ENCODE data around the gene PTPRA. TPM values are rescaled to one million over a fixed set of nuclear protein-coding genes. Genes with fewer than 3 reads are reported as not detected.
"Not testable (repeated sequence)": the region's sequence is repeated elsewhere in the genome, so short reads cannot be mapped to it uniquely, and the experiment has no call there.

Gene PTPRA
- total RNA-seq, 2 experiments from 2014 or later: 68.1 to 68.8 TPM

DNA sequence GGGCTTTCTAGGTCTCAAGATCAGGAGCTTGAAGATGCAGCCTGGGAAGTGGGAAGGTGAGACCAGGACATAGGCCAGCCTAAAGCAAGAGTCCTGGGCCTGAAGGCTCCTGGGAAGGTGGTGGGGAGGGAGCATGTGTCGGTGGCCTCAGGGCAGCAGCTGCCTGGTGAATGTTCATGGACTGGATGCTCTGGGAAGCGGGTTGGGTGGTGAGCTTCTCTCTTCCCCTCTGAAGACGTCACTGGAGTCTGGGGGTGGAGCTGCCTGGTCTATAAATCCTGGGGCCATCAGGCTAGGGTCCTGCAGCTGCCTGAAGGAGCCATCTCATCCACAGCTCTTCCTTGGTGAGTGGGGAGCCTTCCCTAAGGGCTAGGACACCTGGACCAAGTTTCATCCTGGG, 170.0 kb downstream of the PTPRA start, which contains the start of gene GNRH2:
Gene GNRH2, plus strand, starts transcription at position 301 of the 400 bp plus-strand sequence. CDS start 793 bp downstream, outside the sequence.
- POLR2A ChIA-PET: interaction anchor here (0.6 kb wide), 1 partner anchor 354 kb away, joined by 3 read pairs; no protein-coding TSS in a partner anchor
- Mint-ChIP-seq H3K27ac (peak within 1 kb of the TSS; percentile 5), H3K4me1 (peaks cover 18% of the 10 kb centered on the region), H3K9me3 (no peaks in the 10 kb centered on the region), H3K4me3 (no peak within 1 kb of the TSS), H3K27me3 (no peaks in the 10 kb centered on the region), H3K36me3 (peaks cover 11% of the 10 kb centered on the region)
- DNase-seq (no peak), ATAC-seq (ENCODE audit: low read depth) (no peak)

DNA sequence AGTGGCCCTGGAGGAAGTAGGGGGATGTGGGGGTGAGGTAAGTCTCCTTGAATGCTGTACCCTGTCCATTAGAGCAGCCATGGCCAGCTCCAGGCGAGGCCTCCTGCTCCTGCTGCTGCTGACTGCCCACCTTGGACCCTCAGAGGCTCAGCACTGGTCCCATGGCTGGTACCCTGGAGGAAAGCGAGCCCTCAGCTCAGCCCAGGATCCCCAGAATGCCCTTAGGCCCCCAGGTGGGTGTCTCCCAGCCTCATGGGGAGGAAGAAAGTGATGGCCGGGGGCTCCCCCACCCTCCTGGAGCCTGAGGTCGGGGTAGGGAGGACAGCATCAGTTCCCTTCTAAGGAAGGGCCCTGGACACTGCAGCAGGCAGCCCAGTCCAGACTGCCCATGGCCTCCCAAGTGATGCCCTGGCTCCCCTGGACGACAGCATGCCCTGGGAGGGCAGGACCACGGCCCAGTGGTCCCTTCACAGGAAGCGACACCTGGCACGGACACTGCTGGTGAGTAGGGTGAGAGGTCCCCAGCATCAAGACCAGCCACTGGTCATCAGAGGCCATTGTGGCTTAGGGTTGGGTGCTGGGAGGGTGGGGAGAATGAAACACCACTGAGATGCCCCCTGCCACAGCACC, 171.2 kb downstream of the PTPRA start:
- no peaks in the 10 kb centered on the region for H3K9me3 Mint-ChIP-seq
- no peak overlapping the region for H3K27ac Mint-ChIP-seq
- no peaks in the 10 kb centered on the region for H3K27me3 Mint-ChIP-seq
- ATAC-seq (ENCODE audit: low read depth) (no peak), DNase-seq (no peak)
- POLR2A ChIA-PET: interaction anchor here (1.0 to 1.4 kb wide), 2 partner anchors 172 to 186 kb away, joined by 3 to 4 read pairs; no protein-coding TSS in a partner anchor
- H3K4me1 Mint-ChIP-seq: peaks cover 18% of the 10 kb centered on the region
- no peak overlapping the region for H3K4me3 Mint-ChIP-seq
- peaks cover 11% of the 10 kb centered on the region for H3K36me3 Mint-ChIP-seq

DNA sequence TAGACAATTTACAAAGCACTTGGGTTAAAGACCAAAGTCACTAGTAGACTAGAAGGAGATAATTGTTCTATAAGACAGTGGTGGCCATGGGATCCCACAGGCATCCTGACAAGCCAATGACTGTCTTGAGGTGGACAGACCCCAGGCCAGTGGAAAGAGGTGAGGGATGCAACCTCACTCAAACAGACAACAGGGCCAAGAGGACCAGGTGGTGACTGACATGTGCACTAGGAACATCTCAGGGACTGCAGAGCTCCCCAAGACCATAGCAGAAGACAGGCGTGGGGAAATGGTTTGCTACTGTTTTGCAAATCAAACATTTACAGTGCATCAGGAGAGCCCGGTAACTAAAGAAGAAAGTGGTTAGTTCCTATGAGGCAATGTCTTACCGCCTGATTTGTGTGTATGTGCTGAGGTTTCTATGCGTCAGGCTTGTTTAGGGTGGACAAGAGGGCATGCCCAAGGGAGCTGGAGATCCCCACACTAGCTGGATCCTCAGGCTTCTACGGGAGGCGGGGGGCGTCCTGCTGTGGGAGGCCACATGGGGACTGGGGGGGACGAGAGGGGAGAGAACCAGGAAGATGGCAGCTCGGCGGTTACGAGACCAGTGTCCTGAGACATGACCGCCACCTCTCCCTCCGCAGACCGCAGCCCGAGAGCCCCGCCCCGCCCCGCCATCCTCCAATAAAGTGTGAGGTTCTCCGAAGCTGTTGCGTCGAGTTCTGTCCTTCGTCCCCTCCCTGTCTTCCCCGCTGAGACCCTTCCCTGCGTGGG, 171.9 kb downstream of the PTPRA start:
- H3K27me3 Mint-ChIP-seq: no peaks in the 10 kb centered on the region
- peaks cover 13% of the 10 kb centered on the region for H3K36me3 Mint-ChIP-seq
- no peaks in the 10 kb centered on the region for H3K9me3 Mint-ChIP-seq
- ATAC-seq (ENCODE audit: low read depth) (peak; percentile 29), DNase-seq (no peak)
- peak overlapping the region; percentile 81 for H3K27ac Mint-ChIP-seq
- peak overlapping the region; percentile 91 for H3K4me3 Mint-ChIP-seq
- POLR2A ChIA-PET: interaction anchor here (0.6 to 1.4 kb wide), 5 partner anchors 12 to 270 kb away, joined by 3 to 4 read pairs (median 3); no protein-coding TSS in a partner anchor
- H3K4me1 Mint-ChIP-seq: peaks cover 19% of the 10 kb centered on the region

DNA sequence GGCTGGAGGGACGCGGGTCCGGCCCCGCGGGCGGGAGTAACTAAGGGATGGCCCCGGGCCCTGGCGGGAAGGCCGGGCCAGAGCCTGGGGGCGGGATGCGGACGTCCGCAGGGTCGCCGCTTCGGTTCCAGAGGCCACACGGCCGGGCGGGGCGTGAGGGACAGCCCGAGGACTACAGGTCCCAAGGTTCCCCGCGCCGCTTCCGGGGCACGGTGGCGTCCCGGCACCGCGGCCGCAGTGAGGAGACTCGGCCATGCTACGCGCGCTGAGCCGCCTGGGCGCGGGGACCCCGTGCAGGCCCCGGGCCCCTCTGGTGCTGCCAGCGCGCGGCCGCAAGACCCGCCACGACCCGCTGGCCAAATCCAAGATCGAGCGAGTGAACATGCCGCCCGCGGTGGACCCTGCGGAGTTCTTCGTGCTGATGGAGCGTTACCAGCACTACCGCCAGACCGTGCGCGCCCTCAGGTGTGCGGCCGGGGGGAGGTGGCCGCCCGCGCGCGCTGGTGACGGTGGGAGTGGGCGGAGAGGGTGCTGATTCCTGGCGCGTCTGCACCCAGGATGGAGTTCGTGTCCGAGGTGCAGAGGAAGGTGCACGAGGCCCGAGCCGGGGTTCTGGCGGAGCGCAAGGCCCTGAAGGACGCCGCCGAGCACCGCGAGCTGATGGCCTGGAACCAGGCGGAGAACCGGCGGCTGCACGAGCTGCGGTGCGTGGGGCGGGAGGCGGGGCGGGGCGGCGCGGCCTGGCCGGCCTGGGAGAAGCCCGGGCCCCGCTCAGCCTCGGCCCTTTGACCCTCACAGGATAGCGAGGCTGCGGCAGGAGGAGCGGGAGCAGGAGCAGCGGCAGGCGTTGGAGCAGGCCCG, 172.8 kb downstream of the PTPRA start, which contains the start of gene MRPS26:
Gene MRPS26, plus strand, starts transcription at position 237 of the 861 bp plus-strand sequence. Its CDS starts 17 bp downstream, at position 254.
- Mint-ChIP-seq H3K36me3 (peaks cover 13% of the 10 kb centered on the region), H3K27me3 (no peaks in the 10 kb centered on the region), H3K4me3 (peak within 1 kb of the TSS; percentile 91), H3K27ac (peak within 1 kb of the TSS; percentile 81), H3K4me1 (peaks cover 15% of the 10 kb centered on the region), H3K9me3 (no peaks in the 10 kb centered on the region)
- DNase-seq (peak; percentile 90), ATAC-seq (ENCODE audit: low read depth) (peak; percentile 92)
- POLR2A ChIA-PET: interaction anchor here (1.0 to 1.4 kb wide), 3 partner anchors 110 to 175 kb away, joined by 3 to 4 read pairs (median 3); no protein-coding TSS in a partner anchor

DNA sequence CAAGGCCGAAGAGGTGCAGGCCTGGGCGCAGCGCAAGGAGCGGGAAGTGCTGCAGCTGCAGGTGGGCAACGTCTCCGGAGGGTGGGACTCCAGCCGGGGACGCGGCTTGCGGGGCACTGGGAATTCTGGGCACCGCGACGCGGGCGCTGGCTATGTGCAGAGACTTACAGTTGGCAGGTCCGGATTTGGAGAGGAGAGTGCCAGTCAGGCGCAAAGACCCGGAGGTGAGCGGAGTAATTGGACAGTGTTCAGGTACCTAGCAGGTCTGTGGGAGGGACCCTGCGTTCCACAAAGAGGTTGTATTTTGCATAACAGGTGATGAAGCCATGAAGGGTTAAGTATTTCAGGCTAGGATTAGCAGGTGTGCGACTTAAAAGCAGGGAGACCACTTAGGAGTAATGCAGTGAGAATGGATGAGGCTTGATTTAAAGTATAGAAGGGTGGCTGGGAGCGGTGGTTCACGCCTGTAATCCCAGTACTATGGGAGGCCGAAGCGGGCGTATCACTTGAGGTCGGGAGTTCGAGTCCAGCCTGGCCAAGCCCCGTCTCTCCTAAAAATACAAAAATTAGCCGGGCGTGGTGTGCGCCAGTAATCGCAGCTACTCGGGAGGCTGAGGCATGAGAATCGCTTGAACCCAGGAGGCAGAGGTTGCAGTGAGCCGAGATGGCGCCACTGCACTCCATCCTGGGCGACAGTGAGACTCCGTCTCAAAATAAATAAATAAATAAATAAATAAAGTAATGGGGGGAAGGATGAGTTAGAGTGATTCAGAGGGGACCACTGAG, 173.6 kb downstream of the PTPRA start:
- peak overlapping the region; percentile 67 for H3K27ac Mint-ChIP-seq

DNA sequence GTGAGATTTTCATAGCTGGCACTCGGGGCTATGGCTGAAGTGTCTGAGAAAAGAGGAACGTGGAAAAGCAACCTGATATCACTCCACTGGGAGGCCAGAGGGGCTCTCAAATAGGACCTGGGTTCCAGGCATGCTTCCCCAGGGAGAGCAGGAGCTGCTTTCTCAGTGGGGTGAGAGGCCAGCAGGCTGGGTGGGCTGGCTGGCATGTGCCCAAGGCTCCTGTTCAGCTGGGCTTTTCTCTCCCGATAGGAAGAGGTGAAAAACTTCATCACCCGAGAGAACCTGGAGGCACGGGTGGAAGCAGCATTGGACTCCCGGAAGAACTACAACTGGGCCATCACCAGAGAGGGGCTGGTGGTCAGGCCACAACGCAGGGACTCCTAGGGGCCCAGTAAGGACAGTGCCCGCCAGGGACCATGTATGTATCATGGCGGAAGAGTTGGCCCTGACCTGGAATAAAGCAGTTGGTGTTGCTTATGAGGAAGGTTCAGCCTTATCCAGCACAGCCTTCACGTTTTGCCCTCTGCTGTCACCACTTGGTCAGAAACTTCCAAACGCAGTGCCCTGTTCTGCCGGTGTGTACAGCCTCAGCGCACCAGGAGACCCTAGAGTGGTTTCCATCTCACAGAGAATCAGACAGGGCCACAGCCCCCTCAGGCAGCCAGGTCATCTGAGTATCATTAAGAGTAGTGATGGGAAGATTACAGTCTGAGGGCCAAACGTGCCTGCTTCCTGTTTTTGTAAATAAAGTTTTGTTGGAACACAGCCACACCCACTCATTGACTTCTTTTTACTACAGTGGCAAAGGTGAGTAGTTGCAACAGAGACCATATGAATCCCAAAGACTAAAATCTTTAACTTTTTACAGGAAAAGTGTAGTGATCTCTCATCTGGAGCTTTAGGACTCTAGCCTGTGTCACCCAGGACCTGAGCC, 174.5 kb downstream of the PTPRA start:
- peaks cover 10% of the 10 kb centered on the region for H3K36me3 Mint-ChIP-seq
- POLR2A ChIA-PET: no interaction called here
- DNase-seq (no peak), ATAC-seq (ENCODE audit: low read depth) (no peak)
- H3K27me3 Mint-ChIP-seq: no peaks in the 10 kb centered on the region
- H3K4me3 Mint-ChIP-seq: peak overlapping the region; percentile 91
- H3K27ac Mint-ChIP-seq: no peak overlapping the region
- no peaks in the 10 kb centered on the region for H3K9me3 Mint-ChIP-seq
- peaks cover 23% of the 10 kb centered on the region for H3K4me1 Mint-ChIP-seq

More for the DNA sequence above, 173.6 kb downstream of the PTPRA start:
- H3K27me3 Mint-ChIP-seq: no peaks in the 10 kb centered on the region
- H3K36me3 Mint-ChIP-seq: peaks cover 10% of the 10 kb centered on the region
- ATAC-seq (ENCODE audit: low read depth) (no peak), DNase-seq (no peak)
- POLR2A ChIA-PET: interaction anchor here (0.6 kb wide), 1 partner anchor 32 kb away, joined by 3 read pairs; no protein-coding TSS in a partner anchor
- peak overlapping the region; percentile 91 for H3K4me3 Mint-ChIP-seq
- peaks cover 22% of the 10 kb centered on the region for H3K4me1 Mint-ChIP-seq
- H3K9me3 Mint-ChIP-seq: no peaks in the 10 kb centered on the region

DNA sequence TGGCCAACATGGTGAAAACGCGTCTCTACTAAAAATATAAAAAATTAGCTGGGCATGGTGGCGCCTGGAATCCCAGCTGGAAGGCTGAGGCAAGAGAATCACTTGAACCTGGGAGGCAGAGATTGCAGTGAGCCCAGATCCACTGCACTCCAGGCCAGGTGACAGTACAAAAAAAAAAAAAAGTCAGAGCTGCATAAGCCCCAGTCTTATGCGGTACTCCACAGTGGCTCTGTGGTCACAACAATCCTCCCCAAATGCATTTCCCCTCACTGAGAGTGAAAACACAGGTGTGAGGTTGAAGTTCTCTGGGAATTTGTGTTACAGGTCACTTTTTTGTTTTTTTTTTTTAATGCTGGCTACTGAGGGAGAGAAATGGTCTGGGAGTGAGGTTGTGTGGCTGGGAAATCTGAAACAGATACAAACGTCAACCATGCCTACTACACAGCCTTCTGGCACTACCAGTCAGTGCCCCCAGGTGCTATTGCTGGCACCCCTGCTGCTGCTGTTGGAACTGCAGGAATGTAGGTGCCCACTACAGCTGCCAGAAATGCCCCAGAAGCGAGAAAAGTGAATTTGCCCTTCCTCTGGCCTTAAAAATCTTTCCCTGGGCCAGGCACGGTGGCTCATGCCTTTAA, 178.2 kb downstream of the PTPRA start:
- POLR2A ChIA-PET: no interaction called here
- no peak overlapping the region for H3K27ac Mint-ChIP-seq

DNA sequence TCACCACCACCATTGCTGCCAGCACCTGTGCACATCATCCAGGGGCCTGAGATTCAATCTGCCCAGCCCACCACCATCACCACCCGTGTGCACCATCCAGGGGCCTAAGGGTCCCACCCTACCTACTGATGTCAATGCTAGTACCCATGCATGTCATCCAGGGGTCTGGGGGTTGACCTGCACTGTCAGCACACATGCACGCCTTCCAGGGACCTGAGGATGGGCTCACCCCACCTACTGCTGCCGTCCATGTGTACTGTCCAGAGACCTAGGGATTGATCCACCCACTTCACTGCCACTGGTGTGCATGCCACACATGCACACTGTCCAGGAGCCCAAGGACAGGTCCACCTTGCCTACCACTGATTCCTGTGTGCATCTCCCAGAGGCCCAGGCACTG, 186.2 kb downstream of the PTPRA start:
- DNase-seq (no peak), ATAC-seq (ENCODE audit: low read depth) (no peak)
- POLR2A ChIA-PET: no interaction called here
- H3K27ac Mint-ChIP-seq: no peak overlapping the region
- H3K36me3 Mint-ChIP-seq: no peaks in the 10 kb centered on the region
- no peak overlapping the region for H3K4me3 Mint-ChIP-seq
- H3K27me3 Mint-ChIP-seq: no peaks in the 10 kb centered on the region
- H3K4me1 Mint-ChIP-seq: peaks cover 2% of the 10 kb centered on the region
- H3K9me3 Mint-ChIP-seq: no peaks in the 10 kb centered on the region

More for the DNA sequence above, 178.2 kb downstream of the PTPRA start:
- Mint-ChIP-seq H3K36me3 (peaks cover 10% of the 10 kb centered on the region), H3K4me1 (peaks cover 20% of the 10 kb centered on the region), H3K27me3 (no peaks in the 10 kb centered on the region), H3K9me3 (no peaks in the 10 kb centered on the region), H3K4me3 (no peak overlapping the region)
- DNase-seq (no peak), ATAC-seq (ENCODE audit: low read depth) (peak; percentile 41)

DNA sequence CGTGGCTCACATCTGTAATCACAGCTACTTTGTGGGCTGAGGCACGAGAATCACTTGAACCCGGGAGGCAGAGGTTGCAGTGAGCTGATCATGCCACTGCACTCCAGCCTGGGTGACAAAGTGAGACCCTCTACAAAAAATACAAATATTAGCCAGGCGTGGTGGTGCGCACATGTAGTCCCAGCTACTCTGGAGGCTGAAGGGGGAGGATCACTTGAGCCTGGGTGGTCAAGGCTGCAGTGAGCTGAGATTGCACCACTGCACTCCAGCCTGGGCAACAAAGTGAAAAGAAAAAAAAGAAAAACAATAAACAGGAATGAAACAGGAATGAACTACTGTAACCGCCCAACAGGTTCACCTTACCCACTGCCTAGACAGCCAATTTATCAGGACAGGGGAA, 190.8 kb downstream of the PTPRA start:
- H3K27ac Mint-ChIP-seq; H3K4me1 Mint-ChIP-seq; H3K27me3 Mint-ChIP-seq; H3K4me3 Mint-ChIP-seq; DNase-seq; H3K9me3 Mint-ChIP-seq; ATAC-seq (ENCODE audit: low read depth); POLR2A ChIA-PET; H3K36me3 Mint-ChIP-seq: not testable (repeated sequence)

DNA sequence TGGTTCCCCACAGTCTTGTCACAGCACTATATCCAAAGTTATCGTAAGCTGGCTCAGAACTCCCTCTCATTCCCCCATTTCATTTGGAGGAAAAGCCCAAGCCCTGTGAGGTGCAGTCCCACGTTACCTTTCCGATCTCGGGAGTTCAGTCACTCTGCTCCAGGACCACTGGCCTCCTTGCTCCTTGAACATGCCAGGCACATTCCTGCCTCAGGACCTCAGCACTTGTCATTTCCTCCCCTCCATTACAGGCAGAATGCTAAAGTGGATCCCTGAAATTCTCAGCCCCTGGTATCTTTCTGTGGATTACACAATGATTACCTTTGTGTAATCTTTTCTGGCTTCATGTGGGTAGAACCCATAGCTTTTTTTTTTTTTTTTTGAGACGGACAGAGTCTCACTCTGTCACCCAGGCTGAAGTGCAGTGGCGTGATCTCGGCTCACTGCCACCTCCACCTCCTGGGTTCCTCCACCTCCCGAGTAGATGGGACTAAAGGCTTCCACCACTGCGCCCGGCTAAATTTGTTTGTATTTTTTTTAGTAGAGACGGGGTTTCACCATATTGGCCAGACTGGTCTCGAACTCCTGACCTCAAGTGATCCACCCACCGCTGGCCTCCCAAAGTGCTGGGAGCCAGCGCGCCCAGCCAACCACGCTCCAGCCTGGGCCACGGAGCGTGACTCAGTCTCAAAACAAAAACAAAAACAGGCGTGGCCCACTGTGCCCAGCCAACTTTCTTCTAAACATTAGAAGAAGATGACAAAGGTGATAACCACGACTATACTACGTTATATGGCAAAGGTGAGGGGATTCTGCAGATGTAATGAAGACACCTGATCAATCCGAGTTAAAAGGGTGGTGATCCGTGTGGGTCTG, 194.1 kb downstream of the PTPRA start:
- no peaks in the 10 kb centered on the region for H3K36me3 Mint-ChIP-seq
- H3K4me3 Mint-ChIP-seq: no peak overlapping the region
- no peaks in the 10 kb centered on the region for H3K9me3 Mint-ChIP-seq
- POLR2A ChIA-PET: no interaction called here
- H3K27ac Mint-ChIP-seq: no peak overlapping the region
- H3K4me1 Mint-ChIP-seq: peaks cover 7% of the 10 kb centered on the region
- ATAC-seq (ENCODE audit: low read depth) (no peak), DNase-seq (no peak)
- peaks cover 2% of the 10 kb centered on the region for H3K27me3 Mint-ChIP-seq

Measured in activated naive CD8-positive, alpha-beta T cell treated with anti-CD3 and anti-CD28 coated beads, Interleukin-2, amount 10 ng/mL, durations not matched to agents 7 days and 5 days (primary cell).